Effector memory CD4-positive, alpha-beta T cell (primary cell): ENCODE measurements around the gene RHBDD3.

ENCODE experiments used
- DNase-seq, 3 donors: peaks; one replicate each; pipeline ENCODE4 v3.0.0-alpha.2; 2020
- H3K27ac ChIP-seq: 2 replicates; pipeline ENCODE4 v1.7.0; 2013; ENCODE audit warnings: mild to moderate bottlenecking, low read length, moderate library complexity; ENCODE audit not compliant: insufficient read depth, poor library complexity, severe bottlenecking
- H3K27me3 ChIP-seq: replicated peaks from 2 replicates; pipeline ENCODE4 v1.7.0; 2013; ENCODE audit warnings: mild to moderate bottlenecking, low read length; ENCODE audit not compliant: insufficient read depth, control insufficient read depth, poor library complexity, severe bottlenecking
- H3K36me3 ChIP-seq: 2 replicates; pipeline ENCODE4 v1.7.0; 2013; ENCODE audit warnings: mild to moderate bottlenecking, low read length, moderate library complexity; ENCODE audit not compliant: control insufficient read depth, insufficient read depth
- H3K4me1 ChIP-seq: 2 replicates; pipeline ENCODE4 v1.7.0; 2013; ENCODE audit warnings: low read length, mild to moderate bottlenecking; ENCODE audit not compliant: control insufficient read depth, insufficient read depth, poor library complexity, severe bottlenecking
- H3K4me3 ChIP-seq: 2 replicates; pipeline ENCODE4 v1.7.0; 2013; ENCODE audit warnings: low read length, low read depth, mild to moderate bottlenecking; ENCODE audit not compliant: insufficient read depth, poor library complexity, severe bottlenecking
- H3K9me3 ChIP-seq: 2 replicates; pipeline ENCODE4 v1.7.0; 2013; ENCODE audit warnings: mild to moderate bottlenecking, low read length, moderate library complexity; ENCODE audit not compliant: control insufficient read depth

The RHBDD3 gene

DNA sequence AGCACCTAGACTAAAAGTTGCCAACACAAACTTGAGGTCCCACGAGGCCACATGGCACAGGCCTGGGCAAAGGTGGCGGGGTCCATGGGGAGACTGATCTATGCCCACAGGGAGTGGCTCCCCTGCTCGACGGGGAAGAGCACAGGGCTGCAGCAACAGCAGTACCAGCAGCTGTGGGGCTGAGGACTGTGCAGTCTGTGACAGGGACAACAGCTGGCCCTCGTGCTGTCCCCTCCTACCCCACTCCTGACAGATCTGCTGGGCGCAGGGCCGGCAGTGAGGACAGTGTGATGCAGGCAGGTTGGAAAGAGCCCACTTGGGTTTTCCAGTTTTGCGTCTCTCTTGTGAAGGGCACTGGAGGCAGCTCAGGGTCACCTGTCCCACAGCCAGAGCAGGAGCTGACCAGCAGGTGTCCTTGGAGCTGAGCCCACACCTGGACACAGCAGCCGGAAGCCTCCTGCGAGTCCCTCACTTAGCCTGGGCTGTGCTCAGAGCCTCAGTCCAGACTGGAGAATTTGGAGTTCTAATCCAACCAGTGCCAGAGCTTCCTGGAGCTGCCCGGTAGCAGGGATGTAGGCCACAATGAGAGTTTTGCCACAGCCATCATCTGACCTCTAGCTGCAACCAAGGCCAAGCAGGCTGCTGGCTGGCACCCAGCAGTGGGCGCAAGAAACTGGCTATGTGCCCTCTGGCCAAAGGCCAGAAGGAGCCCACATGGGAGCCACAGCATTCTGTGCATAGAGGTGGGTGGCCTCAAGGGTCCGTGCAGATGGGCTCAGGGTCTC is 35.1 kb upstream of the RHBDD3 start:
- DNase-seq = no peak
- H3K27me3 ChIP-seq = no peaks in the 10 kb centered on the region
- H3K27ac ChIP-seq = no peak overlapping the region
- H3K4me3 ChIP-seq = no peak overlapping the region
- peaks cover 18% of the 10 kb centered on the region for H3K36me3 ChIP-seq
- no peaks in the 10 kb centered on the region for H3K9me3 ChIP-seq
- H3K4me1 ChIP-seq = peaks cover 9% of the 10 kb centered on the region

GRCh38 chr22:29302402-29302680 is 34.6 kb upstream of the RHBDD3 start:
- Histone ChIP-seq H3K4me3 (no peak overlapping the region), H3K9me3 (no peaks in the 10 kb centered on the region), H3K27ac (no peak overlapping the region), H3K4me1 (peaks cover 6% of the 10 kb centered on the region), H3K27me3 (no peaks in the 10 kb centered on the region), H3K36me3 (peaks cover 23% of the 10 kb centered on the region)
- DNase-seq = no peak

GRCh38 chr22:29301716-29302401 is 34.1 kb upstream of the RHBDD3 start:
- Histone ChIP-seq H3K36me3 (peaks cover 28% of the 10 kb centered on the region), H3K9me3 (no peaks in the 10 kb centered on the region), H3K4me1 (peaks cover 4% of the 10 kb centered on the region), H3K27me3 (no peaks in the 10 kb centered on the region), H3K27ac (no peak overlapping the region), H3K4me3 (no peak overlapping the region)
- no peak for DNase-seq

DNA sequence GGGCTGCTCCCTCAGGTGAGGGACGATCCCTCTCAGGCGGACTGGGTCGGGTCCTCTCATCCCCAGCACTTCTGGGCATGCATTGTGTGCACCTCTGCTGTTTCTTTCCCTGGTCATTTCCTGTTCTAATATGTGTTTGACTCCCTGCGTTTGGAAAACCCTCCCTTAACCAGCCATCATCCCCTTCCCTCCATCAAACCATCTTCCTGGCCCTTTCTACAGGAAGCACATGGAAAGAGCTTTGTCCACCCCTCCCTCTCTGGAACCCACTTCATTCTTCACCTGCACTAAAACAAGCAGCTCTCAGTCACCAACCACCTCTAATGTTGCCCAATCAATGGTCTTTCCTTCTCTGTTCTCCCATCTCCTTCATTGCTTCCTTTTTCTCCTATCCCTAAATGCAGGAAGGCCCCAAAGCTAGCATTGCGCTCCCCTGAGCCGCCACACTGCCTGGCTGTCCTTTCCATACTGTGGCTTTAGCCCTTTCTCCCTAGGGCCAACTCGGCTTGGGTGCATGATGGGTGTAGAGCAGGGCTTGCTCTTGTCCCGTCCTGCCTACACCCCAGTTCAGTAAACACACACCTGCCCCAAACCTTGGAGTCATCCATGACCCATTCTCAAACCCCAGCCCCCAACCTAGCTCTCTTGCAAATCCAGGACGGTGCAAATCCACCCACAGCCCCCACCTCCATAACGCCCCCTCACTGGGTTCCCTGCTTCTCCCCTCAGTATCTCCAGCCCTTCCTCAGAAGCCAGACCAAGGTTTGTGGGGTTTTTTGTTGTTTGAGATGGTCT is 33.2 kb upstream of the RHBDD3 start:
- peaks cover 36% of the 10 kb centered on the region for H3K36me3 ChIP-seq
- H3K4me1 ChIP-seq = no peaks in the 10 kb centered on the region
- no peaks in the 10 kb centered on the region for H3K9me3 ChIP-seq
- no peak for DNase-seq
- H3K27me3 ChIP-seq = no peaks in the 10 kb centered on the region
- no peak overlapping the region for H3K4me3 ChIP-seq
- no peak overlapping the region for H3K27ac ChIP-seq

GRCh38 chr22:29300467-29300806 is 32.7 kb upstream of the RHBDD3 start:
- no peak overlapping the region for H3K27ac ChIP-seq
- no peaks in the 10 kb centered on the region for H3K9me3 ChIP-seq
- H3K4me3 ChIP-seq = no peak overlapping the region
- peaks cover 42% of the 10 kb centered on the region for H3K36me3 ChIP-seq
- H3K4me1 ChIP-seq = no peaks in the 10 kb centered on the region
- DNase-seq = no peak
- no peaks in the 10 kb centered on the region for H3K27me3 ChIP-seq

DNA sequence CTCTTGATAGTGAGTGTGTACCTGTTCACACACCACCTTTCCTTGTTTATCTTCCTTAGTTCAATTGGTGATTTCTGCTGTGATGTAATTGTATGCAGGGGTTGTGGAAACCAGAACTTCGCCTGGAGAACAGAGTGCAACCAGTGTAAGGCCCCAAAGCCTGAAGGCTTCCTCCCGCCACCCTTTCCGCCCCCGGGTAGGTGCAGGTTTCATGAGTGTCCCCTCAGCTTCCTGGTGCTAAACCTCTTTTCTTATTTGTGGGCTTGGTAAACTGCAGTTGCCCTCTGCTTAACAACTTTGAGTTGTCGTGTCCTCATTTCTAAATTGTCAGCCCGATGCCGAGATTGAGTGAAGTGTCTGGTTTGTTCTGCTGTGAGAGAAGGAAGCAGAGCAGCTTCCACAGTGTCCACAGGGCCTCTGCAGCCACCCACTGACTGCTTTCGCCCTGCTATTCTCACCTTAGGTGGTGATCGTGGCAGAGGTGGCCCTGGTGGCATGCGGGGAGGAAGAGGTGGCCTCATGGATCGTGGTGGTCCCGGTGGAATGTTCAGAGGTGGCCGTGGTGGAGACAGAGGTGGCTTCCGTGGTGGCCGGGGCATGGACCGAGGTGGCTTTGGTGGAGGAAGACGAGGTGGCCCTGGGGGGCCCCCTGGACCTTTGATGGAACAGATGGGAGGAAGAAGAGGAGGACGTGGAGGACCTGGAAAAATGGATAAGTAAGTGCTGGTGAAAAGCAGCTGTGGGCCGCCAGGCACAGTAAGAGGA is 31.5 kb upstream of the RHBDD3 start:
- Histone ChIP-seq H3K9me3 (no peaks in the 10 kb centered on the region), H3K36me3 (peaks cover 53% of the 10 kb centered on the region), H3K4me3 (no peak overlapping the region), H3K4me1 (no peaks in the 10 kb centered on the region), H3K27me3 (no peaks in the 10 kb centered on the region), H3K27ac (no peak overlapping the region)
- no peak for DNase-seq

DNA sequence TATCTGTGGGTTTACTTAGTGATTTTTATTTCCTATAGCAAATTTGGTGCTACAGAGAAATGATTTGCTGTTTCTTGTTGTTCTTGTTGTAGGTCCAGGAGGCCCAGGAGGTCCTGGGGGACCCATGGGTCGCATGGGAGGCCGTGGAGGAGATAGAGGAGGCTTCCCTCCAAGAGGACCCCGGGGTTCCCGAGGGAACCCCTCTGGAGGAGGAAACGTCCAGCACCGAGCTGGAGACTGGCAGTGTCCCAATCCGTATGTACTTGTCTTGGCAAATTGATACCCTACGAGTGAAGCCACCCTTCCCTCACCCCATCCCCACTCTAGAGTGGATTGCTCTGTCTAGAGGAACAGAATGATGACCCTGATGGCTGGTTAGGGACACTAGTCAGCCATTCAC is 30.9 kb upstream of the RHBDD3 start:
- Histone ChIP-seq H3K9me3 (no peaks in the 10 kb centered on the region), H3K27me3 (no peaks in the 10 kb centered on the region), H3K4me1 (no peaks in the 10 kb centered on the region), H3K36me3 (peaks cover 60% of the 10 kb centered on the region), H3K4me3 (no peak overlapping the region), H3K27ac (no peak overlapping the region)
- DNase-seq = no peak

GRCh38 chr22:29292379-29292778 is 24.6 kb upstream of the RHBDD3 start:
- no peak overlapping the region for H3K4me3 ChIP-seq

DNA sequence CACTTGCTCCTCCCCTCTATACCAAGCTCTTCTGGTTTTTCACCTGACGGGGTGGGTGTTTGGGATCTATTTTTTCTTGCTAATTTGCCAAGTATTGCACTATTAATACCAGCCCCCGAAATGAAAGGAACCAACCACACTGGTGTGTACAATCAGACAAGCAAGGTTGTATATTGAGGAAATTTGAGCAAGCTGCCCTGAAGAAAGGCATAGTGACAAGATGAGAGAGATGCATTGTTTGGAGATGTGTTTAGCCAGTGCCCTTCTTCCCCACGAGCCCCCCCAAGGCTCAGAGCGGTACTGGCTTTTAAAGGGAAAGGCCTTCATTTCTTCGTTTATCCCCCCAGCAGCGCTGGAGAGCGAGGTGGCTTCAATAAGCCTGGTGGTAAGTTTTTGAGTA is 23.4 kb upstream of the RHBDD3 start:
- Histone ChIP-seq H3K4me3 (no peak overlapping the region), H3K9me3 (no peaks in the 10 kb centered on the region), H3K27me3 (no peaks in the 10 kb centered on the region), H3K27ac (no peak overlapping the region), H3K36me3 (peaks cover 98% of the 10 kb centered on the region), H3K4me1 (no peaks in the 10 kb centered on the region)
- DNase-seq = no peak

More at GRCh38 chr22:29292379-29292778, 24.6 kb upstream of the RHBDD3 start:
- DNase-seq = no peak
- H3K36me3 ChIP-seq = peaks cover 98% of the 10 kb centered on the region
- no peaks in the 10 kb centered on the region for H3K27me3 ChIP-seq
- no peaks in the 10 kb centered on the region for H3K9me3 ChIP-seq
- H3K27ac ChIP-seq = no peak overlapping the region
- H3K4me1 ChIP-seq = no peaks in the 10 kb centered on the region
